Caco-2 (cell line): Measurements from ENCODE around the gene NEFH. TPM values are rescaled to one million over a fixed set of nuclear protein-coding genes. Genes with fewer than 3 reads are reported as not detected.

Experiments
- BruUV-seq: library from RNA; stranded (reverse); fragments of 400-500 nt; replicated peaks from 2 replicates; lab custom pipeline; 2021; lab: Mats Ljungman, UMichigan
- CTCF ChIA-PET: fragments of 300-600 bp; sonication (Branson Sonifier 250); formaldehyde crosslinking; loops from one replicate; lab custom pipeline; 2022; ENCODE audit warnings: antibody characterized with exemption; lab: Charles Lee
- POLR2A ChIA-PET: fragments of 300-600 bp; sonication (Branson Sonifier 250); formaldehyde crosslinking; loops from one replicate; lab custom pipeline; 2022; ENCODE audit warnings: antibody characterized with exemption; lab: Charles Lee
- DNase-seq, 2 experiments: peaks; one replicate each; pipeline versions ENCODE4 v3.0.0 to v3.0.0-alpha.2; 2020 to 2022
- H3K27me3 ChIP-seq: replicated peaks from 2 replicates; pipeline ENCODE4 v1.6.0; 2011; ENCODE audit warnings: low read length; ENCODE audit not compliant: control insufficient read depth, insufficient read depth
- H3K36me3 ChIP-seq: 2 replicates; pipeline ENCODE4 v1.5.1; 2011; ENCODE audit warnings: low read length; ENCODE audit not compliant: control insufficient read depth, insufficient read depth
- H3K4me1 ChIP-seq: fragments of 250-450 bp; sonication (Bioruptor Pico); 2 replicates; pipeline ENCODE4 v1.5.1; 2020; ENCODE audit warnings: mild to moderate bottlenecking
- H3K4me3 ChIP-seq: 2 replicates; pipeline ENCODE4 v1.5.1; 2011; ENCODE audit warnings: low read depth, mild to moderate bottlenecking, control low read depth, low read length
- H3K9me3 ChIP-seq: fragments of 250-450 bp; sonication (Bioruptor Pico); 2 replicates; pipeline ENCODE4 v1.5.1; 2020; ENCODE audit warnings: mild to moderate bottlenecking, moderate library complexity
- H3K27ac Mint-ChIP-seq: one replicate; pipeline ENCODE4 v1.8.0; 2022; ENCODE audit warnings: mixed read lengths; ENCODE audit not compliant: unreplicated experiment
- H3K27me3 Mint-ChIP-seq: one replicate; pipeline ENCODE4 v1.8.0; 2022; ENCODE audit warnings: mixed read lengths; ENCODE audit not compliant: insufficient read depth, unreplicated experiment
- H3K36me3 Mint-ChIP-seq: one replicate; pipeline ENCODE4 v1.8.0; 2022; ENCODE audit warnings: mild to moderate bottlenecking, mixed read lengths; ENCODE audit not compliant: insufficient read depth, unreplicated experiment
- H3K4me1 Mint-ChIP-seq: one replicate; pipeline ENCODE4 v1.8.0; 2022; ENCODE audit warnings: low read depth, mixed read lengths; ENCODE audit not compliant: unreplicated experiment
- H3K4me3 Mint-ChIP-seq: one replicate; pipeline ENCODE4 v1.8.0; 2022; ENCODE audit warnings: mild to moderate bottlenecking, moderate library complexity, mixed read lengths; ENCODE audit not compliant: unreplicated experiment
- H3K9me3 Mint-ChIP-seq: one replicate; pipeline ENCODE4 v1.8.0; 2022; ENCODE audit warnings: mixed read lengths; ENCODE audit not compliant: unreplicated experiment
- CTCF ChIP-seq, 2 experiments: fragments of 200-600 bp in 1 of 2; IDR thresholded peaks; 1 replicate in 1 of 2; 2 replicates in 1 of 2; pipeline versions ENCODE4 v1.5.1 to v1.8.0; 2011 to 2022; ENCODE audit warnings: antibody characterized with exemption in 1 of 2, control low read depth in 1 of 2, inconsistent platforms in 1 of 2, low read depth in 1 of 2, low read length in 1 of 2, mild to moderate bottlenecking in 1 of 2, moderate library complexity in 1 of 2; ENCODE audit not compliant: insufficient read depth in 1 of 2, severe bottlenecking in 1 of 2, unreplicated experiment in 1 of 2
- intact Hi-C: fragments of 100-400 bp; cut with micrococcal nuclease; formaldehyde crosslinking; loops from one replicate; pipeline ENCODE4 v1.10.0; 2022; ENCODE audit not compliant: unreplicated experiment
- total RNA-seq: library from RNA; stranded (reverse); gene quantifications from 2 replicates; pipeline ENCODE4 v1.2.3, GENCODE V29; 2022

Gene NEFH
- total RNA-seq, 1 experiment from 2014 or later = not detected

- Histone ChIP-seq H3K4me1 (no peaks in the 10 kb centered on the region), H3K4me3 (no peak overlapping the region), H3K9me3 (no peaks in the 10 kb centered on the region), H3K36me3 (peaks cover 6% of the 10 kb centered on the region), H3K27me3 (no peaks in the 10 kb centered on the region)
- no peaks in the 10 kb centered on the region for H3K4me1 Mint-ChIP-seq
- BruUV-seq = no TSS peak
- H3K27me3 Mint-ChIP-seq = no peaks in the 10 kb centered on the region
- H3K36me3 Mint-ChIP-seq = peaks cover 28% of the 10 kb centered on the region
- ChIA-PET CTCF (interaction anchor here (0.6 kb wide), 1 partner anchor 141 kb away, joined by 5 read pairs; no protein-coding TSS in a partner anchor), POLR2A (no interaction called here)
- DNase-seq = no peak
- intact Hi-C loops = no loop called here
- H3K9me3 Mint-ChIP-seq = no peaks in the 10 kb centered on the region
- no peak for TF ChIP-seq CTCF (IDR thresholded peaks at IDR 0.05; ENCODE audit: insufficient read depth in 1 of 2, low read depth in 1 of 2, low read length in 1 of 2, severe bottlenecking in 1 of 2, unreplicated experiment in 1 of 2)
- H3K27ac Mint-ChIP-seq = no peak overlapping the region
- no peak overlapping the region for H3K4me3 Mint-ChIP-seq
These were observed 30.5 kb downstream of the NEFH start for GRCh38 chr22:29510542-29510941.

GRCh38 chr22:29511126-29511862 lies 31.3 kb downstream of the NEFH start:
- Histone ChIP-seq H3K9me3 (no peaks in the 10 kb centered on the region), H3K27me3 (no peaks in the 10 kb centered on the region), H3K36me3 (peaks cover 6% of the 10 kb centered on the region), H3K4me1 (no peaks in the 10 kb centered on the region), H3K4me3 (no peak overlapping the region)
- no peak overlapping the region for H3K27ac Mint-ChIP-seq
- CTCF ChIA-PET = interaction anchor here (0.6 kb wide), 1 partner anchor 142 kb away, joined by 5 read pairs; no protein-coding TSS in a partner anchor
- H3K4me1 Mint-ChIP-seq = no peaks in the 10 kb centered on the region
- H3K36me3 Mint-ChIP-seq = peaks cover 35% of the 10 kb centered on the region
- no peaks in the 10 kb centered on the region for H3K9me3 Mint-ChIP-seq
- POLR2A ChIA-PET = no interaction called here
- intact Hi-C loops = no loop called here
- H3K4me3 Mint-ChIP-seq = no peak overlapping the region
- DNase-seq = no peak
- TF ChIP-seq CTCF (IDR thresholded peaks at IDR 0.05; ENCODE audit: insufficient read depth in 1 of 2, low read depth in 1 of 2, low read length in 1 of 2, severe bottlenecking in 1 of 2, unreplicated experiment in 1 of 2) = no peak
- H3K27me3 Mint-ChIP-seq = no peaks in the 10 kb centered on the region
- no TSS peak for BruUV-seq

- H3K4me1 ChIP-seq = no peaks in the 10 kb centered on the region
- POLR2A ChIA-PET = no interaction called here
- no peaks in the 10 kb centered on the region for H3K27me3 ChIP-seq
- BruUV-seq = no TSS peak
- no peak overlapping the region for H3K4me3 ChIP-seq
- Mint-ChIP-seq H3K4me3 (no peak overlapping the region), H3K27ac (no peak overlapping the region), H3K4me1 (no peaks in the 10 kb centered on the region), H3K36me3 (peaks cover 33% of the 10 kb centered on the region), H3K9me3 (no peaks in the 10 kb centered on the region), H3K27me3 (no peaks in the 10 kb centered on the region)
- CTCF ChIA-PET = no interaction called here
- peaks cover 8% of the 10 kb centered on the region for H3K36me3 ChIP-seq
- no peak for TF ChIP-seq CTCF (IDR thresholded peaks at IDR 0.05; ENCODE audit: insufficient read depth in 1 of 2, low read depth in 1 of 2, low read length in 1 of 2, severe bottlenecking in 1 of 2, unreplicated experiment in 1 of 2)
- no peaks in the 10 kb centered on the region for H3K9me3 ChIP-seq
- no peak for DNase-seq
- intact Hi-C loops = no loop called here
These were observed 32.0 kb downstream of the NEFH start for GRCh38 chr22:29512031-29512430.
